Embryonic facial prominence (tissue), 1 donor: ENCODE data around the gene SUGCT.
"Not testable (repeated sequence)": the region's sequence is repeated elsewhere in the genome, so short reads cannot be mapped to it uniquely, and the experiment has no call there.

ENCODE experiments used
- DNase-seq: peaks from one replicate; pipeline ENCODE4 v3.0.0-alpha.2; 2016; ENCODE audit errors: extremely low spot score

Gene SUGCT

DNA sequence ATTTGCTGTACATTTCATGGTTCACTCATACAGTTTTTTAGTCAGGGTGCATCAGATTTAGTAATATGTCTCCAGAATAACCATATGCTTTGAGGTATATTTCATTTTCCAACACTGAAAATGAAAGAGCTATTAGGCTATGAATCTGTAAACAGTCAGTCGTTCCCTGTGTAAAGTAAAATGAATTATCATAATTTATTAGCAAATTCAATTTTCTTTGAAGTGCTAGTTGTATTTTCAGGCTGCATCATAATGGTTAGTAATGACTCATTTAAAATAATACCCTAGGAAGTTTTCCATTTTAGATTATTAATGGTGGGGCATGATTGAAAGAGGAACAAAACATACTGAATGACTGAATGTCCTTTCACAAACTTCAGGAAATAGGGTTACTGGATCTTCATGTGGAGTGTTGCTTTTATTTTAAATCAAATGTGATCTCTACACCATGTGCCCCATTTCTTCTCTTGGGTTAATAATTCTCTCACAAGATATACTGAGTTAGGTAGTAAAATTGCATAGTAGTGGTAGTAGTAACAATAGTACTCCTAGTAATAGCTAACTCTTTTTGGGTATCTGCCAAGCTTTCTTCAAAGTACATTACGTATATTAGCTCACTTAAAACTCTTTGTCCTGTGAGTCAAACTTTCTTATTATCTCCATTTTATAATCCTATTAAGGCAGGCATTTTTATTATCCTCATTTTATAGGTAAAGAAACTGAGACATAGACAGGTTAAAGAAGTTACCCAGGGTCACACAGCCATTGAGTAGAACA is 476.5 kb downstream of the SUGCT start:
- DNase-seq: no peak

- DNase-seq: no peak
Observed at GRCh38 chr7:40612298-40612697, 477.5 kb downstream of the SUGCT start.

DNA sequence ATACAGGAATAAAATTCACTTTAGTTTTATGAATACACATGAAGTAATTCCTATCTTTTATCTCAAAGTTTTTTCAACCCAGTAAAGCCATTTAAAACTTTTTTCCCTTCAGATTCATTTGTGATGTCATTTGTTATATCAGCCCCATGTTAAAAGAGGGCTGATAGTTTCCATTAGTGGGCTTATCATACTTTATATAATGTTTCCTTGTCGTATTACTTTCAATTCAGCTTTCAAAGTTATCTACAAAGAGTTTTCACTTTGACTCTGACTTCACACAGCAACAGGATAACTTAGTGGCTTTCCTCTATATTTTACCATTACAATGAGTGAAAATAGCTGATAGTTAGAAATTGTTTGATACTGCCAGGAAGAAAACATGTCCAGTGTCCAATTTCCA is 484.8 kb downstream of the SUGCT start:
- no peak for DNase-seq

GRCh38 chr7:40621592-40621998 is 486.8 kb downstream of the SUGCT start:
- DNase-seq: no peak

GRCh38 chr7:40622941-40623501 is 488.2 kb downstream of the SUGCT start:
- no peak for DNase-seq

GRCh38 chr7:40623863-40624262 is 489.1 kb downstream of the SUGCT start:
- DNase-seq: no peak

GRCh38 chr7:40627361-40627760 is 492.6 kb downstream of the SUGCT start:
- DNase-seq: not testable (repeated sequence)

DNA sequence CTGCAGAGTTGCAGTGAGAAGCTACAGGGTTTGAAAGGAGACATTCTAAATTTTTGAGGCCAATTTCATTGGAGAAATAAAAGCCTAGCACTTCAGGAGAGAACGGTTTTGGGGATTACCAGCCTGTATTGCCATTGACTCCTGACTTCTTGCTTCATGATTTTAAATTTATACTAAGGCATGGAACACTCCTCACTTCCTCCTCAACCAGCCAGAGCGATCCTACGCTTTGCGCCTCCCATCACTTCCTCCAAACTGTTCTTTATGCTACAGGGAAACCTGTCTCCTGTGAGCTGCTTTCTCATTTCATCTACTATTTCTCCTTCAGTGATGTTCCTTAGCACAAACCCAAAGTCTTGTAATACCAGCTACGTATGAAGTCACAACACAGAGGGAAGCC is 495.1 kb downstream of the SUGCT start:
- DNase-seq: no peak

GRCh38 chr7:40634118-40634517 is 499.3 kb downstream of the SUGCT start:
- no peak for DNase-seq

DNA sequence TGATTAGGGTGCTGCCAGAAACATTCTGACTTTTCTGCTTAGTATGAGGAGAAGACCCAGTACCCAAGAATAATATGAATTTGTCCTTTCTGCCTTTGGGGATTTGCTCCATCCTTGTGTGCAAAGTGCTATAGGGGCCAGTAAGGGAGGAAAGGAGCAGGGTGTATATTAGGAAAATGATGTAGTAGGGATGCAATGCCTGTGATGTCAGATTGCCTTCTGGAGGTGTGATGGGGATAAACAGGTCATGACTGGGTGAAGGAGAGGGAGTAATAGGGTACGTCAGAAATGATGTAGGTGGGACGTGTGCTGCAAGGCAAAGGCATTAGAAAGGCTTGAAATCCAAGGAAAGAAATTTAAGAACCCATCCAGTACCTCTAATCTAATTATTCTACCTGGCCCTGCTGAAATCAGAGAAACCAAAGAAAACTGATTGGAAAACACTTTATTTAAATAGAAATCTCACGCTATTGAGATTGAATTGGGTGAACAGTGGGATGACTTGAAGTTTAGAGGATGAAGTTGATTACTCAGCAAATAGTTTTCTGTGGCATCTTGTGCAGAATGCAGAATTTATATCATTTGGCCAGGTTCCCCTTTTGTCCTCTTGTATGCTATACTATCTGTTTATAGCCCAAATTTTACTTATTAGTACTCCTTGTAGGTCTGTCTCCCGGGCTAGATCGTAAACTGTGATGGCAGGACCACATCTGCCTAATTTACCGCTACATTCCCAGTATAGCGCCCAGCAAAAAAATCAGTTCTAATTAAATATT is 503.9 kb downstream of the SUGCT start:
- no peak for DNase-seq

GRCh38 chr7:40640566-40640965 is 505.8 kb downstream of the SUGCT start:
- DNase-seq: no peak

DNA sequence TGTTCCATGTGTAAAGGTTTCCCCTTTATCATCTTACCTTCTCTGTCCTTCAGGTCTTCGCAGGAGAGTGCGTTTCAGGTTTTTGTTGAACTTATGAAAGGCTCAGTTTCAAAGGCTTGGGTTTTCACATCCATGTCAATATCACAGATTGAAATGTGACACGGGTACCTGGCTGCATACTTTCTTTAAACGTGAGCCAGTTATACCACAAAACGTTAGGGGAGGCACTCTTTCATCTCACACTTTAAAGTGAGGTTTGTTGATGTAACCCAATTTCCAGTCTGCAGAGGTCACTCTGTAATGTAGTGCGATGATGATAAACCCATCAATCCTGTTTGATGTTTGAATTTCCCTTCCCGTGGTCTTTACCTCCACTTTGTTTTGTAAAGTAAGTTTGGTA is 506.9 kb downstream of the SUGCT start:
- DNase-seq: no peak

DNA sequence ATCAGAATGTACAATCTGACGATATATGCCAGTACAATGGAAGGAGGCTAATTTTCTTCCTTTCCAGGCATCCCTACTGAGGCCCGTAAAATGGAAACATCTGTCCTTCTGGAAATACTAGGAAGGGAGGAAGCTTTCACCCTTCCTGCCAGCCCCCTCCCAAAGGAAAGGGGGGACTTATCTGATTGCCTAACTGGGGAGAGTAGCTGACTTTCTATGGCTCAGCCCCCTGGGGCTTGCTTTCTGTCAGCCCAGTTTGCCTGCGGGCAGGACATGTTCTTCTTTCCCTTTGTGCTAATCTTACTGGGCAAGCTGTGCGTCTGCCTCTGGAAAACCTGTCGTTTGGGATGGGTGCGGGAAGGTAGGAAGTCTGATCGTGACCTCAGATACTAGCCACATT is 508.9 kb downstream of the SUGCT start:
- DNase-seq: no peak

- no peak for DNase-seq
Observed at GRCh38 chr7:40644454-40645188, 509.8 kb downstream of the SUGCT start.

DNA sequence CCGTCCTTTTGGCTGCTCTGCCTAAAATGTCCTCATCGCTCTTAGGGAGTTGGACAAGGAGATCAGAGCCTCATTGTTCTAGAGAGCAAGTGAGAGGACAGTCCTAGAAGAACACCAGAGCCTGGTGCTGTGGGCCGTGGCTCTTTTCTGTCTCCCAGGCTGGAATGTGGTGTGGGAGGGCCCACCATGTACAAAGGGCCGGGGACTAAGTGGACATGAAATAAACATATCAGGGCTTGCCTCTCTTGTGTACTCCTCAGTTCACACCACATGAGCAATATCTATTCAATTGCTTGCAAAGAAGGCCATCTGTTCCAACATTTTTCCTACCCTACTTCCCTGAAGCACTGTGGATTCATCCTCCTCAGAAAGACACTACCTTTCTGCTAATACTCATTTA is 510.4 kb downstream of the SUGCT start:
- no peak for DNase-seq

DNA sequence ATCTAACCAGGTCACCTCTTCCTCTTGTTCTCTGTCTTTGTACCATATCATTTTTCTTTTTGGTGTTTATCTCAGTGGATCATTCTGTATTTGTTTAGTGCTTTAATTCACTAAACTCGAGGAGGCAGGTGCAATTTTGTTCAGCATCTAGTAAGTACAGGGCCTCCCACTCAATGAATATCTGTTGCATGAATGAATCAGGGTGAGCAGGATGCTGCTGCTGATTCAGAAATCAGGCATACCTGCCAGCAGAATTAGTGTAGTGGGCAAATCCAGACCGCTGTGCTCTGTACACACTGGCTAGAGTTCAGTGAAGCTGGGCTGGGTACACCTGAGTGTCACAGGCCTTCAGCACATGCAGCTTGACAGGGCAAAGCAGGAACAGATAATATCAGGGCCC is 511.9 kb downstream of the SUGCT start:
- DNase-seq: no peak

DNA sequence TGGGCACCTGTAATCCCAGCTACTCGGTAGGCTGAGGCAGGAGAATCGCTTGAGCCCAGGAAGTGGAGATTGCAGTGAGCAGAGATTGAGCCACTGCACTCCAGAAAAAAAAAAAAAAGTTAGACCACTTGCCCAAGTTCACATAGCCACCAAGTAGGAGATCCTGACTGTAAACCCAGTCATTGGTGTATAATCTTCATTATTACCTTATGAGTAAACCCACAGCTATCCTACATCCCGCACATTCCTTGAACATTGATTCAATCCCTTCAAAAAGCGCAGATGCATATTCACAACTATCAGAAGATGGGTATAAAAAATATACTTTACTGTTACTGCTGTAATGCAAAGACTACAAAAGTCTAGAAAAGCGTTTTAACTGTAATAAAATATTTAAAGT is 512.9 kb downstream of the SUGCT start:
- no peak for DNase-seq

- no peak for DNase-seq
Observed at GRCh38 chr7:40649247-40649646, 514.4 kb downstream of the SUGCT start.

- not testable (repeated sequence) for DNase-seq
Observed at GRCh38 chr7:40650903-40651302, 516.1 kb downstream of the SUGCT start.

DNA sequence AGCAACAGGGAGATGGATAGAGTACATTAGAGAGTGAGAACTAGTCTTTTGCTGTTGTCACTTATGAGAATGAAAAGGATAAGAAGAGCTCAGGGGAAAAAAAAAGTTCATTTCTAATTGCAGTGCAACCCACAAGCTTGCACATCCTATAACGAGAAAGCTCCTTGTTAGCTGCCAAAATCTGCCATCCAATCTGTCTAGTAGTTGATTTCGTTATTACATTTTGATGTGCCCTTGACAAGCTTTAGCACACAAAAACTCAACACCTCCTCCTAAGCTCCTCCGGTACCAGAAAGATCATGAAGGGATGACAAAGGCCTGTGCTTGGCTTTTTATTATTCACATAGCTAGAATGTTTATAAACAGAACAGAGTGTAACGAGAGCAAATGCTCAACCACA is 519.4 kb downstream of the SUGCT start:
- DNase-seq: no peak

- no peak for DNase-seq
Observed at GRCh38 chr7:40655426-40655825, 520.6 kb downstream of the SUGCT start.

- DNase-seq: no peak
Observed at GRCh38 chr7:40656349-40656748, 521.5 kb downstream of the SUGCT start.
